ENCODE data around the gene PSEN2.

GRCh38 chr1:226882187-226882586 is 11.8 kb downstream of the PSEN2 start:
- TF ChIP-seq CTCF (IDR thresholded peaks at IDR 0.05): no peak
- no peak for TF ChIP-seq EP300 (IDR thresholded peaks at IDR 0.05)

Measured in suprapubic skin (tissue), 3 donors.